Left ventricle myocardium inferior (tissue), 1 donor: ENCODE results near the gene PIK3C2B. TPM values are rescaled to one million over a fixed set of nuclear protein-coding genes. Genes with fewer than 3 reads are reported as not detected.
"Not testable (repeated sequence)": the region's sequence is repeated elsewhere in the genome, so short reads cannot be mapped to it uniquely, and the experiment has no call there.

Experiments
- DNase-seq: peaks from one replicate; pipeline ENCODE4 v3.0.0-alpha.2; 2020
- H3K27ac ChIP-seq: fragments of 200-600 bp; replicated peaks from 2 replicates; pipeline ENCODE4 v1.8.0; 2021
- H3K27me3 ChIP-seq: fragments of 200-600 bp; 2 replicates; pipeline ENCODE4 v1.8.0; 2021; ENCODE audit warnings: low read depth
- H3K36me3 ChIP-seq: fragments of 200-600 bp; 2 replicates; pipeline ENCODE4 v1.8.0; 2021
- H3K4me1 ChIP-seq: fragments of 200-600 bp; 2 replicates; pipeline ENCODE4 v1.8.0; 2021
- H3K4me3 ChIP-seq: fragments of 200-600 bp; 2 replicates; pipeline ENCODE4 v1.8.0; 2021; ENCODE audit warnings: mild to moderate bottlenecking, moderate library complexity
- H3K9me3 ChIP-seq: fragments of 200-600 bp; replicated peaks from 2 replicates; pipeline ENCODE4 v1.8.0; 2021
- CTCF ChIP-seq: fragments of 200-600 bp; IDR thresholded peaks from 2 replicates; pipeline ENCODE4 v1.8.0; 2021; ENCODE audit warnings: antibody characterized with exemption, mild to moderate bottlenecking, borderline replicate concordance
- intact Hi-C: fragments of 100-400 bp; cut with micrococcal nuclease; formaldehyde crosslinking; loops from one replicate; pipeline ENCODE4 v1.11.0; 2022
- total RNA-seq: library from RNA; stranded (reverse); fragmentation: NEBNext Ultra II Directional; extraction: Animal tissue kit (Norgen Biotek cat#: 25700); gene quantifications from one replicate; pipeline ENCODE4 v1.2.1, GENCODE V29; 2021
- donor health status: DM: no; HTN: yes; CAD: no; lungs with severe emphysema.

Gene PIK3C2B
- total RNA-seq, 1 donor from 2014 or later = 18.5 TPM

DNA sequence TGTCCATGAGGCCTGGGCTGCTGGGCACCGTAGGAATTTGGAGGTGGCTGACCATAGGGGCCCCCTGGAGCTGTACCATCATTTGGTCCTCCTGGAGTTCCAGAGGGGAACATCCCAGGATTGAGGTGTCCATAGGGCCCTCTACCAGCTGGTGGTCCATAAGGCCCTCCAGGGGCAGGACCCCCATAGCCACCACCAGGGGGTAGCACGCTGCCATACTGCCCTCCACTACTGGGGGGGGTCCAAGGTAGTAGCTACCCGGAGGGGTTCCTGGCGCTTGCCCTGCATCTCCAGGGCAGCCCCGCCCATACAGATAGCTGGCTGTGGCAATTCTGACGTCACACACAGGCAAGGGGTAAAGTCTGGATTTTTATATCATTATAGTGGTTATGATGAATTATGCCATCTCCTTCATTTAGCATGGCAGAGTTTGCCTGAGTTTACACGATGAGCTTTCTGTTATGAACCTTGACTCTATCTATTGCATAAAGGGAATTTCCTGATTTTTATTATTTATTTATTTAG is 34.8 kb upstream of the PIK3C2B start:
- no peak overlapping the region for H3K4me3 ChIP-seq
- DNase-seq = no peak
- no peak for TF ChIP-seq CTCF
- no peak overlapping the region for H3K27ac ChIP-seq
- intact Hi-C loops = no loop called here
- H3K27me3 ChIP-seq = no peaks in the 10 kb centered on the region
- H3K9me3 ChIP-seq = no peaks in the 10 kb centered on the region
- peaks cover 90% of the 10 kb centered on the region for H3K36me3 ChIP-seq
- H3K4me1 ChIP-seq = no peaks in the 10 kb centered on the region

GRCh38 chr1:204528677-204529076 is 34.1 kb upstream of the PIK3C2B start:
- Histone ChIP-seq H3K27ac (no peak overlapping the region), H3K36me3 (peaks cover 88% of the 10 kb centered on the region)

DNA sequence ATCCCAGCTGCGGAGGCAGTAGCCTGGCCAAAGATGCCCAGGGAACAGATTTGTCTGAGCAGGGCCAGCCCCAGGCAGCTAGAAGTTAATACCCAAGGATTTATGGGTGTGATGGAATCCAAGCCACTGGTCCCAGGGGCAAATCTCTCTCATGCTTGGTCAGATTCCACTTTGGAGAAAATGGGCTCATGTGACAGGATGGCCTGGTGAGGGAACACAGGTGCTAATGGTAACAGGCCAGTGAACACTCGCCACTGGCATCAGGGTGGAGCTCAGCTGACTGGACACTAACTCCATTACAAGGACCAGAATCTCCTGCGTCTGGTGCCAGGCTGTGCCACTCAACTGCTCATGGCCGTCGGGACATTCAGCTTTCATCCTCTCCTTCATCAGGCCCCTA is 33.6 kb upstream of the PIK3C2B start:
- Histone ChIP-seq H3K4me3 (no peak overlapping the region), H3K9me3 (peaks cover 5% of the 10 kb centered on the region), H3K36me3 (peaks cover 83% of the 10 kb centered on the region), H3K4me1 (no peaks in the 10 kb centered on the region), H3K27me3 (no peaks in the 10 kb centered on the region), H3K27ac (no peak overlapping the region)
- DNase-seq = no peak
- TF ChIP-seq CTCF = no peak
- intact Hi-C loops = no loop called here

More at GRCh38 chr1:204528677-204529076, 34.1 kb upstream of the PIK3C2B start:
- Histone ChIP-seq H3K4me1 (no peaks in the 10 kb centered on the region), H3K27me3 (no peaks in the 10 kb centered on the region), H3K9me3 (peaks cover 2% of the 10 kb centered on the region), H3K4me3 (no peak overlapping the region)
- intact Hi-C loops = no loop called here
- TF ChIP-seq CTCF = no peak
- no peak for DNase-seq

DNA sequence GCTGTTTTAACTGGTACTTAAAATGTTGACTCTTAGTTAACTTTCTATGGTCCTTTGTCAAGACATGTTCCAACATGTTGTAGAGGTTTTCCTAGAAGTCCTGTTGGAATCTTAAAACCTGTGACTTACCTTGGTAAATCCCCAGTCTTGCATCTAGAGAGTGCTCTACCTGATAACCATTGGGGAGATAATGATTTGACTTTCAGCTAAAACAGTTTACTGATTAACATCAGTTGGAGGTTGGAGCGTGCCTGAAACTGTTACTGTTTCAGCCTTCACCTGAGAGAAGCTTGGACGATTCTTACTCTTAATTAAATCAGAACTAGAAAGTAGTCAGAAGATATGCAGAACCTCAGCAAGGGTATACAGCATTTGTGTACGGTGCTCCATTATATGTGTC is 30.4 kb upstream of the PIK3C2B start:
- Histone ChIP-seq H3K9me3 (peaks cover 5% of the 10 kb centered on the region), H3K4me3 (no peak overlapping the region), H3K36me3 (peaks cover 52% of the 10 kb centered on the region), H3K4me1 (peaks cover 21% of the 10 kb centered on the region), H3K27me3 (no peaks in the 10 kb centered on the region), H3K27ac (no peak overlapping the region)
- no peak for TF ChIP-seq CTCF
- no peak for DNase-seq
- intact Hi-C loops = no loop called here

DNA sequence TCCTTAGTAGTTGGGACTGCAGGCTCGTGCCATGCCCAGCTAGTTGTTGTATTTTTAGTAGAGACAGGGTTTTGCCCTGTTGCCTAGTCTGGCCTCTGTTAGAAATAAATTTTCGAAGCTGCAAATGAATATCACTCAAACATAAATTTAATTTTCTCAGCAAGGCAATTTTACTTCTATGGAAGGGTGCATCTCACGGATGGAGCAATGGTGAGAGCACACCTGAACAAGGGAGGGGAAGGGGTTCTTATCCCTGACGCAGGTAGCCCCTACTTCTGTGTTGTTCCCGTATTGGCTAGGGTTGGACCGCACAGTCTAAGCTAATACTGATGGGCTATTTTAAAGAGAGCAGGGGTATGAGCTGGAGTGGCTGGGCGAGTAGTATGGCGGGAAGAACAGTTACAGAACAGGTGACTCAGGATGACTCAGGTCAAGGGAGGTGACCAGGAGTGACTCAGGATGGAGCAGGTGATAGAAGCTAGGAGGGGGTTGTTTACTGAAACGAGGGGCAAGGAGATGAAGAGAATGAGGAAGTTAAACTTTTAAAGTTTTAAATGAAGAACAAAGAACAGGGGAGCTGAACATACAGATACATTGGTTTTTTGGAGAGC is 29.1 kb upstream of the PIK3C2B start:
- intact Hi-C loops = no loop called here
- no peak overlapping the region for H3K27ac ChIP-seq
- H3K36me3 ChIP-seq = peaks cover 39% of the 10 kb centered on the region
- no peak for DNase-seq
- H3K4me1 ChIP-seq = peaks cover 33% of the 10 kb centered on the region
- H3K9me3 ChIP-seq = peaks cover 5% of the 10 kb centered on the region
- no peak overlapping the region for H3K4me3 ChIP-seq
- H3K27me3 ChIP-seq = no peaks in the 10 kb centered on the region
- TF ChIP-seq CTCF = no peak

GRCh38 chr1:204521941-204522521 is 27.4 kb upstream of the PIK3C2B start:
- H3K27me3 ChIP-seq, DNase-seq, intact Hi-C loops, H3K4me3 ChIP-seq, H3K9me3 ChIP-seq: not testable (repeated sequence)
- Histone ChIP-seq H3K36me3 (peaks cover 28% of the 10 kb centered on the region), H3K27ac (peak overlapping the region; percentile 70), H3K4me1 (peaks cover 50% of the 10 kb centered on the region)
